OCI-LY7 (cell line): Measurements from ENCODE around the gene MANBA.

Experiments
- EZH2phosphoT487 ChIP-seq: fragments of 200-600 bp; sonication (generic); IDR thresholded peaks from 2 replicates; pipeline ENCODE4 v1.6.1; 2018; ENCODE audit warnings: low read depth, borderline replicate concordance, mild to moderate bottlenecking, mixed run types, antibody characterized with exemption, low read length, moderate library complexity, mixed read lengths
- TF ChIP-seq, protein P1 (sequence below): fragments of 200-600 bp; sonication (generic); conservative IDR thresholded peaks from 2 replicates; pipeline ENCODE4 v1.5.1; 2014; ENCODE audit warnings: mild to moderate bottlenecking, antibody characterized with exemption, low read length, moderate library complexity, mixed read lengths

DNA sequence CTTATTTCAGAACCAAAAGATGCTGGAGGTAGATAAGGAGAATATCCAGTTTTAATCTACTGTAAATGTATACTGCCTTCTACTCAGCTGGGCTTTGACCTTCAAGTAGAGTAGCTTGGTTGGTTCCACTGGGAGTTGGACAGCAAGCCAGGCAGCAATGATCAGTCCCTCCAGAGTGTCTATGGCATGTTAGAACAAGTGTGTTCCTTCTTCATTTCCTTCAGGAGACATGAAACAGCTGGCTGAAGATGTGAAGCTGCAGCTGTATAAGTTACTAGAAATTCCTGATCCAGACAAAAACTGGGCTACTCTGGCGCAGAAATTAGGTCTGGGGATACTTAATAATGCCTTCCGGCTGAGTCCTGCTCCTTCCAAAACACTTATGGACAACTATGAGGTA, 148.6 kb downstream of the MANBA start:
- TF ChIP-seq, protein P1, sequence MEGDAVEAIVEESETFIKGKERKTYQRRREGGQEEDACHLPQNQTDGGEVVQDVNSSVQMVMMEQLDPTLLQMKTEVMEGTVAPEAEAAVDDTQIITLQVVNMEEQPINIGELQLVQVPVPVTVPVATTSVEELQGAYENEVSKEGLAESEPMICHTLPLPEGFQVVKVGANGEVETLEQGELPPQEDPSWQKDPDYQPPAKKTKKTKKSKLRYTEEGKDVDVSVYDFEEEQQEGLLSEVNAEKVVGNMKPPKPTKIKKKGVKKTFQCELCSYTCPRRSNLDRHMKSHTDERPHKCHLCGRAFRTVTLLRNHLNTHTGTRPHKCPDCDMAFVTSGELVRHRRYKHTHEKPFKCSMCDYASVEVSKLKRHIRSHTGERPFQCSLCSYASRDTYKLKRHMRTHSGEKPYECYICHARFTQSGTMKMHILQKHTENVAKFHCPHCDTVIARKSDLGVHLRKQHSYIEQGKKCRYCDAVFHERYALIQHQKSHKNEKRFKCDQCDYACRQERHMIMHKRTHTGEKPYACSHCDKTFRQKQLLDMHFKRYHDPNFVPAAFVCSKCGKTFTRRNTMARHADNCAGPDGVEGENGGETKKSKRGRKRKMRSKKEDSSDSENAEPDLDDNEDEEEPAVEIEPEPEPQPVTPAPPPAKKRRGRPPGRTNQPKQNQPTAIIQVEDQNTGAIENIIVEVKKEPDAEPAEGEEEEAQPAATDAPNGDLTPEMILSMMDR: no peak
- no peak for TF ChIP-seq EZH2phosphoT487
